ENCODE results near the gene STK32C. TPM values are rescaled to one million over a fixed set of nuclear protein-coding genes. Genes with fewer than 3 reads are reported as not detected.

Gene STK32C
- total and polyA plus RNA-seq, 8 donors, result 9.9 to 18.2 (median 11.6) TPM

GRCh38 chr10:132249824-132250375, 57.9 kb downstream of the STK32C start:
- intact Hi-C loops (cut with DNase I), result no loop called here
- DNase-seq, result no peak

GRCh38 chr10:132249226-132249724, 58.5 kb downstream of the STK32C start:
- H3K9me3 ChIP-seq, result no peaks in the 10 kb centered on the region
- ATAC-seq (no peak), DNase-seq (no peak)
- peaks cover 0 to 3% of the 10 kb centered on the region in 2 donors for H3K36me3 ChIP-seq
- TF ChIP-seq CTCF (IDR thresholded peaks at IDR 0.05), result no peak
- intact Hi-C loops (cut with DNase I), result no loop called here
- no peak overlapping the region for H3K27ac ChIP-seq
- H3K4me1 ChIP-seq, result peaks cover 0 to 18% of the 10 kb centered on the region in 2 donors
- H3K27me3 ChIP-seq, result no peaks in the 10 kb centered on the region
- peak overlapping the region in 1 of 2 donors; percentile 32 for H3K4me3 ChIP-seq

More at GRCh38 chr10:132249824-132250375, 57.9 kb downstream of the STK32C start:
- Histone ChIP-seq H3K4me3 (no peak overlapping the region), H3K4me1 (peaks cover 0 to 22% of the 10 kb centered on the region in 2 donors), H3K27me3 (no peaks in the 10 kb centered on the region), H3K9me3 (no peaks in the 10 kb centered on the region), H3K36me3 (no peaks in the 10 kb centered on the region), H3K27ac (no peak overlapping the region)
- ATAC-seq, result no peak
- no peak for TF ChIP-seq CTCF (IDR thresholded peaks at IDR 0.05)

GRCh38 chr10:132248455-132249225, 59.1 kb downstream of the STK32C start:
- Histone ChIP-seq H3K4me3 (peak overlapping the region in 1 of 2 donors; percentile 32), H3K36me3 (peaks cover 0 to 3% of the 10 kb centered on the region in 2 donors), H3K27me3 (no peaks in the 10 kb centered on the region), H3K4me1 (peaks cover 0 to 18% of the 10 kb centered on the region in 2 donors), H3K9me3 (no peaks in the 10 kb centered on the region), H3K27ac (no peak overlapping the region)
- ATAC-seq (peak; percentile 71), DNase-seq (peak in 1 of 4 donors; percentile 92)
- intact Hi-C loops (cut with DNase I), result no loop called here
- no peak for TF ChIP-seq CTCF (IDR thresholded peaks at IDR 0.05)

GRCh38 chr10:132247943-132248342, 59.8 kb downstream of the STK32C start:
- ATAC-seq (no peak), DNase-seq (no peak)
- intact Hi-C loops (cut with DNase I), result no loop called here

More at GRCh38 chr10:132247943-132248342, 59.8 kb downstream of the STK32C start:
- peaks cover 0 to 3% of the 10 kb centered on the region in 2 donors for H3K36me3 ChIP-seq
- no peak for TF ChIP-seq CTCF (IDR thresholded peaks at IDR 0.05)
- no peak overlapping the region for H3K27ac ChIP-seq
- H3K4me3 ChIP-seq, result no peak overlapping the region
- H3K27me3 ChIP-seq, result no peaks in the 10 kb centered on the region
- no peaks in the 10 kb centered on the region for H3K9me3 ChIP-seq
- H3K4me1 ChIP-seq, result peaks cover 0 to 18% of the 10 kb centered on the region in 2 donors

All from left lung (tissue), 10 donors.